Cardiac muscle cell (in vitro differentiated cells and primary cell): ENCODE data around the gene ATP11A. TPM values are rescaled to one million over a fixed set of nuclear protein-coding genes. Genes with fewer than 3 reads are reported as not detected.

Experiments
- DNase-seq, 2 donors: peaks; one replicate each; pipeline versions ENCODE4 v3.0.0 to v3.0.0-alpha.2; 2010 to 2017; ENCODE audit warnings: low read depth in 1 of 2, low spot score in 1 of 2
- H3K27ac ChIP-seq: fragments of 200-600 bp; sonication (generic); 2 replicates; pipeline ENCODE4 v1.5.1; 2016
- H3K27me3 ChIP-seq: fragments of 200-600 bp; sonication (generic); 2 replicates; pipeline ENCODE4 v1.6.0; 2016; ENCODE audit warnings: control low read depth
- H3K36me3 ChIP-seq: fragments of 200-600 bp; sonication (generic); 2 replicates; pipeline ENCODE4 v1.5.1; 2016; ENCODE audit warnings: control low read depth
- H3K4me1 ChIP-seq: fragments of 200-600 bp; sonication (generic); 2 replicates; pipeline ENCODE4 v1.8.1; 2017; ENCODE audit warnings: low read depth, mild to moderate bottlenecking, mixed run types
- H3K4me3 ChIP-seq: fragments of 200-600 bp; sonication (generic); 2 replicates; pipeline ENCODE4 v1.5.1; 2016; ENCODE audit warnings: mild to moderate bottlenecking
- H3K9me3 ChIP-seq: fragments of 200-600 bp; sonication (generic); 2 replicates; pipeline ENCODE4 v1.5.1; 2017; ENCODE audit warnings: low read depth, mild to moderate bottlenecking, control low read depth
- CTCF ChIP-seq: IDR thresholded peaks from 2 replicates; pipeline ENCODE4 v1.5.1; 2012; ENCODE audit warnings: low read depth, mild to moderate bottlenecking, low read length
- polyA plus RNA-seq: library from polyadenylated mRNA; unstranded; fragments of >200 nt; fragmentation: Nextera tagmentation; extraction: Ambion mirVana; gene quantifications from 2 replicates; pipeline ENCODE4 v1.2.1, GENCODE V29; 2016
- total RNA-seq: library from RNA; depleted of rRNA; stranded (reverse); fragments of >200 nt; gene quantifications from 2 replicates; pipeline ENCODE4 v1.2.3, GENCODE V29; 2016

Gene ATP11A
- total and polyA plus RNA-seq, 2 experiments from 2014 or later: 38.0 to 42.9 TPM

GRCh38 chr13:112661291-112661690, 28.5 kb upstream of the ATP11A start:
- no peak for TF ChIP-seq CTCF
- H3K27ac ChIP-seq: no peak overlapping the region

GRCh38 chr13:112664501-112665203, 25.2 kb upstream of the ATP11A start:
- Histone ChIP-seq H3K27me3 (no peaks in the 10 kb centered on the region), H3K4me1 (no peaks in the 10 kb centered on the region), H3K4me3 (no peak overlapping the region), H3K36me3 (no peaks in the 10 kb centered on the region), H3K27ac (no peak overlapping the region), H3K9me3 (no peaks in the 10 kb centered on the region)
- no peak for TF ChIP-seq CTCF
- peak in 1 of 2 donors; percentile 32 for DNase-seq

More at GRCh38 chr13:112661291-112661690, 28.5 kb upstream of the ATP11A start:
- Histone ChIP-seq H3K36me3 (no peaks in the 10 kb centered on the region), H3K27me3 (no peaks in the 10 kb centered on the region), H3K4me1 (peaks cover 7% of the 10 kb centered on the region), H3K4me3 (no peak overlapping the region), H3K9me3 (no peaks in the 10 kb centered on the region)
- DNase-seq: no peak

- Histone ChIP-seq H3K9me3 (no peaks in the 10 kb centered on the region), H3K27me3 (no peaks in the 10 kb centered on the region), H3K27ac (no peak overlapping the region), H3K4me1 (peaks cover 5% of the 10 kb centered on the region), H3K36me3 (no peaks in the 10 kb centered on the region), H3K4me3 (no peak overlapping the region)
- no peak for TF ChIP-seq CTCF
- no peak for DNase-seq
Measured at GRCh38 chr13:112668924-112669323, 20.9 kb upstream of the ATP11A start.

- Histone ChIP-seq H3K27ac (no peak overlapping the region), H3K36me3 (no peaks in the 10 kb centered on the region), H3K27me3 (no peaks in the 10 kb centered on the region), H3K4me3 (no peak overlapping the region), H3K4me1 (peaks cover 8% of the 10 kb centered on the region), H3K9me3 (no peaks in the 10 kb centered on the region)
- no peak for DNase-seq
- TF ChIP-seq CTCF: no peak
Measured at GRCh38 chr13:112669881-112670499, 19.8 kb upstream of the ATP11A start.

- Histone ChIP-seq H3K4me1 (peaks cover 15% of the 10 kb centered on the region), H3K27me3 (no peaks in the 10 kb centered on the region), H3K4me3 (no peak overlapping the region), H3K9me3 (no peaks in the 10 kb centered on the region), H3K36me3 (no peaks in the 10 kb centered on the region), H3K27ac (no peak overlapping the region)
- no peak for DNase-seq
- no peak for TF ChIP-seq CTCF
Measured at GRCh38 chr13:112670864-112671263, 19.0 kb upstream of the ATP11A start.
